BE2C (cell line): ENCODE results near the gene CFAP44.

Experiments used
- DNase-seq: peaks from one replicate; pipeline ENCODE4 v3.0.0-alpha.2; 2020
- H3K27me3 ChIP-seq: fragments of 250-450 bp; sonication (Bioruptor Pico); 2 replicates; pipeline ENCODE4 v1.5.1; 2020; ENCODE audit warnings: mild to moderate bottlenecking
- H3K36me3 ChIP-seq: fragments of 250-450 bp; sonication (Bioruptor Pico); 2 replicates; pipeline ENCODE4 v1.5.1; 2020; ENCODE audit warnings: mild to moderate bottlenecking
- H3K4me1 ChIP-seq: fragments of 250-450 bp; sonication (Bioruptor Pico); 2 replicates; pipeline ENCODE4 v1.5.1; 2020
- H3K4me3 ChIP-seq: 2 replicates; pipeline ENCODE4 v1.5.1; 2011; ENCODE audit warnings: low read depth, low read length
- H3K9me3 ChIP-seq: fragments of 250-450 bp; sonication (Bioruptor Pico); 2 replicates; pipeline ENCODE4 v1.5.1; 2020
- CTCF ChIP-seq: IDR thresholded peaks from 2 replicates; pipeline ENCODE4 v1.5.1; 2012; ENCODE audit warnings: mild to moderate bottlenecking, low read depth, low read length

The CFAP44 gene

GRCh38 chr3:113405180-113405579 lies 36.1 kb downstream of the CFAP44 start:
- H3K36me3 ChIP-seq: no peaks in the 10 kb centered on the region
- no peaks in the 10 kb centered on the region for H3K27me3 ChIP-seq
- TF ChIP-seq CTCF: no peak
- no peak for DNase-seq
- no peak overlapping the region for H3K4me3 ChIP-seq
- no peaks in the 10 kb centered on the region for H3K9me3 ChIP-seq
- no peaks in the 10 kb centered on the region for H3K4me1 ChIP-seq

- H3K4me3 ChIP-seq: no peak overlapping the region
- no peaks in the 10 kb centered on the region for H3K4me1 ChIP-seq
- H3K27me3 ChIP-seq: no peaks in the 10 kb centered on the region
- DNase-seq: no peak
- H3K36me3 ChIP-seq: no peaks in the 10 kb centered on the region
- H3K9me3 ChIP-seq: no peaks in the 10 kb centered on the region
- TF ChIP-seq CTCF: no peak
Observed at GRCh38 chr3:113404637-113405036, 36.7 kb downstream of the CFAP44 start.
